Measurements from ENCODE around the gene PRKCE.

- TF ChIP-seq CTCF (conservative IDR thresholded peaks at IDR 0.05) = no peak
- TF ChIP-seq EZH2 (IDR thresholded peaks at IDR 0.05; ENCODE audit: low read depth) = no peak
Observed at GRCh38 chr2:45685260-45685659, 33.8 kb downstream of the PRKCE start.
